Right lobe of liver (tissue), 6 donors: ENCODE data around the gene IMMT. TPM values are rescaled to one million over a fixed set of nuclear protein-coding genes. Genes with fewer than 3 reads are reported as not detected.

Experiments
- ATAC-seq, 4 donors: fragments of 200-7000 bp; cut with Tn5 transposase; one replicate each; pipeline ENCODE4 v1.9.1; 2020; ENCODE audit warnings: mild to moderate bottlenecking in 4 of 4, moderate library complexity in 4 of 4
- DNase-seq, 3 donors: peaks; one replicate each; pipeline ENCODE4 v3.0.0-alpha.2; 2020
- H3K27ac ChIP-seq, 3 donors: fragments of 200-600 bp; one replicate each; pipeline ENCODE4 v1.8.0; 2022
- H3K27me3 ChIP-seq, 2 donors: fragments of 200-600 bp; one replicate each; pipeline ENCODE4 v1.8.0; 2022
- H3K36me3 ChIP-seq, 4 donors: fragments of 200-600 bp; sonication (generic) in 1 of 4; one replicate each; pipeline versions ENCODE4 v1.5.1 to v1.8.0; 2017 to 2022; ENCODE audit warnings: control low read depth in 1 of 4
- H3K4me1 ChIP-seq, 4 donors: fragments of 200-600 bp; sonication (generic) in 1 of 4; one replicate each; pipeline versions ENCODE4 v1.5.1 to v1.8.0; 2017 to 2022; ENCODE audit warnings: control low read depth in 1 of 4
- H3K4me3 ChIP-seq, 3 donors: fragments of 200-600 bp; one replicate each; pipeline ENCODE4 v1.8.0; 2022
- H3K9me3 ChIP-seq, 4 donors: fragments of 200-600 bp; sonication (generic) in 1 of 4; one replicate each; pipeline versions ENCODE4 v1.5.1 to v1.8.0; 2017 to 2022; ENCODE audit warnings: control low read depth in 1 of 4
- CTCF ChIP-seq, 4 donors: fragments of 200-600 bp in 3 of 4; fragments of 450-650 bp in 1 of 4; IDR thresholded peaks; one replicate each; pipeline versions ENCODE4 v1.5.1 to v1.8.0; 2016 to 2022; ENCODE audit warnings: antibody characterized with exemption in 4 of 4, mild to moderate bottlenecking in 2 of 4
- POLR2A ChIP-seq: fragments of 450-650 bp; IDR thresholded peaks from one replicate; pipeline ENCODE4 v1.6.1; 2017; ENCODE audit warnings: antibody characterized with exemption, mild to moderate bottlenecking
- WGBS: methylation state at CpG from one replicate; pipeline ENCODE4 v1.1.6; 2018; ENCODE audit warnings: low coverage, low lambda C conversion rate; ENCODE audit not compliant: insufficient coverage; ENCODE audit errors: missing lambda C conversion rate; 5-methylcytosine and 5-hydroxymethylcytosine counted together
- intact Hi-C, 2 donors: fragments of 100-400 bp; cut with DNase I; formaldehyde crosslinking; loops; one replicate each; pipeline versions ENCODE4 v1.11.2 to v1.14.1; 2022
- total RNA-seq, 6 experiments: library from RNA; depleted of rRNA in 2 of 6; stranded (reverse); fragments of >200 nt in 2 of 6; fragmentation: NEBNext Ultra II Directional in 3 of 6; extraction: Animal tissue kit (Norgen Biotek cat#: 25700) in 3 of 6; gene quantifications; one replicate each; pipeline versions ENCODE4 v1.1.0 to v1.2.4, GENCODE V29; 2016 to 2023
- donor health status: DM: no; HTN: yes; CAD: no.
- donor health status: DM: no; HTN: no; CAD: no.
- donor health status: DM: no; HTN: no; CAD: no.
- donor health status: DM: no; HTN: yes; CAD: no.
- donor health status: DM: no; HTN: yes; CAD: no.

Gene IMMT
- total RNA-seq, 6 experiments from 2014 or later: 48.9 to 56.9 (median 52.5) TPM

GRCh38 chr2:86227685-86228084 is 32.4 kb upstream of the IMMT start:
- H3K27ac ChIP-seq: no peak overlapping the region
- H3K4me1 ChIP-seq: no peaks in the 10 kb centered on the region
- WGBS: 90% methylated on average over 1 of the region's 2 CpGs
- intact Hi-C loops: no loop called here
- no peaks in the 10 kb centered on the region for H3K9me3 ChIP-seq
- no peak overlapping the region for H3K4me3 ChIP-seq
- no peak for DNase-seq
- no peaks in the 10 kb centered on the region for H3K27me3 ChIP-seq
- no peaks in the 10 kb centered on the region for H3K36me3 ChIP-seq
- no peak for ATAC-seq
- TF ChIP-seq POLR2A (no peak), CTCF (IDR thresholded peaks at IDR 0.05) (no peak)

- 84% methylated on average over 5 of the region's 9 CpGs for WGBS
- no peak overlapping the region for H3K27ac ChIP-seq
- intact Hi-C loops: no loop called here
These were observed 31.6 kb upstream of the IMMT start for GRCh38 chr2:86226636-86227520.

GRCh38 chr2:86226070-86226469 is 30.8 kb upstream of the IMMT start:
- Histone ChIP-seq H3K9me3 (no peaks in the 10 kb centered on the region), H3K4me1 (no peaks in the 10 kb centered on the region), H3K27me3 (no peaks in the 10 kb centered on the region), H3K36me3 (no peaks in the 10 kb centered on the region), H3K27ac (no peak overlapping the region), H3K4me3 (no peak overlapping the region)
- TF ChIP-seq POLR2A (no peak), CTCF (IDR thresholded peaks at IDR 0.05) (no peak)
- intact Hi-C loops: no loop called here
- no peak for ATAC-seq
- WGBS: 61% methylated on average over 2 of the region's 4 CpGs
- no peak for DNase-seq

More at GRCh38 chr2:86226636-86227520, 31.6 kb upstream of the IMMT start:
- ATAC-seq (no peak), DNase-seq (no peak)
- Histone ChIP-seq H3K4me1 (no peaks in the 10 kb centered on the region), H3K36me3 (no peaks in the 10 kb centered on the region), H3K9me3 (no peaks in the 10 kb centered on the region), H3K27me3 (no peaks in the 10 kb centered on the region), H3K4me3 (no peak overlapping the region)
- TF ChIP-seq CTCF (IDR thresholded peaks at IDR 0.05) (no peak), POLR2A (no peak)

GRCh38 chr2:86225581-86225980 is 30.3 kb upstream of the IMMT start:
- DNase-seq (peak in 1 of 3 donors; percentile 58), ATAC-seq (peak; percentile 62 to 82 (median 73))
- Histone ChIP-seq H3K27ac (no peak overlapping the region), H3K27me3 (no peaks in the 10 kb centered on the region), H3K4me3 (no peak overlapping the region), H3K36me3 (no peaks in the 10 kb centered on the region), H3K9me3 (no peaks in the 10 kb centered on the region), H3K4me1 (no peaks in the 10 kb centered on the region)
- TF ChIP-seq CTCF (IDR thresholded peaks at IDR 0.05): no peak
- TF ChIP-seq POLR2A: no peak
- 51% methylated on average over 5 of the region's 6 CpGs for WGBS
- intact Hi-C loops: no loop called here
